ENCODE results near the gene TMEM244. TPM values are rescaled to one million over a fixed set of nuclear protein-coding genes. Genes with fewer than 3 reads are reported as not detected.

Gene TMEM244
- polyA plus RNA-seq, 3 donors from 2014 or later, result 0.76 TPM; not detected in 2

- H3K9me3 Mint-ChIP-seq, result no peaks in the 10 kb centered on the region
- no peak overlapping the region for H3K4me3 Mint-ChIP-seq
- no peak overlapping the region for H3K27ac Mint-ChIP-seq
- H3K27me3 Mint-ChIP-seq (ENCODE audit: low read depth in 3 of 3), result peaks cover 2 to 6% (median 5%) of the 10 kb centered on the region in 3 donors
- peaks cover 2 to 10% of the 10 kb centered on the region in 2 donors for H3K4me1 Mint-ChIP-seq
- DNase-seq, result no peak
- H3K36me3 Mint-ChIP-seq, result no peaks in the 10 kb centered on the region
Measured at GRCh38 chr6:129785047-129785755, 75.9 kb downstream of the TMEM244 start.

Other genes with a start within 250 kb of the TMEM244 start
- 1 to 10 TPM; 4.2 to 9.9 (median 6.7) TPM for gene ARHGAP18, start 151.1 kb downstream of the TMEM244 start, polyA plus RNA-seq
- 1 to 10 TPM; 2.3 to 5.3 (median 4.3) TPM for gene L3MBTL3, start 157.3 kb upstream of the TMEM244 start, polyA plus RNA-seq

All from immature natural killer cell (primary cell).